Naive thymus-derived CD4-positive, alpha-beta T cell (primary cell): ENCODE data around the gene OTOL1. TPM values are rescaled to one million over a fixed set of nuclear protein-coding genes. Genes with fewer than 3 reads are reported as not detected.
"Not testable (repeated sequence)": the region's sequence is repeated elsewhere in the genome, so short reads cannot be mapped to it uniquely, and the experiment has no call there.

Source experiments
- ATAC-seq: fragments of 150-1000 bp; cut with Tn5 transposase; 2 replicates; pipeline ENCODE4 v1.10.0; 2021; ENCODE audit warnings: mild to moderate bottlenecking, moderate library complexity
- CTCF ChIA-PET: fragments of 350-600 bp; sonication (Branson Sonifier 250); formaldehyde crosslinking; loops from one replicate; lab custom pipeline; 2021; ENCODE audit warnings: antibody characterized with exemption; lab: Charles Lee
- POLR2A ChIA-PET: fragments of 350-600 bp; sonication (Branson Sonifier 250); formaldehyde crosslinking; loops from one replicate; lab custom pipeline; 2021; ENCODE audit warnings: antibody characterized with exemption, inconsistent platforms; lab: Charles Lee
- DNase-seq, 9 donors: peaks; one replicate each; pipeline versions ENCODE4 v3.0.0 to v3.0.0-alpha.2; 2020 to 2022; ENCODE audit warnings: mixed read lengths in 1 of 9
- H3K27ac ChIP-seq: one replicate; pipeline ENCODE4 v1.7.0; 2013; ENCODE audit warnings: mild to moderate bottlenecking, low read depth, low read length, moderate library complexity
- H3K27me3 ChIP-seq, 2 donors: one replicate each; pipeline ENCODE4 v1.7.0; 2013; ENCODE audit warnings: low read length in 2 of 2, mild to moderate bottlenecking in 2 of 2, moderate library complexity in 2 of 2; ENCODE audit not compliant: control insufficient read depth in 2 of 2, insufficient read depth in 2 of 2
- H3K36me3 ChIP-seq, 3 experiments: 1 replicate in 2 of 3; 2 replicates in 1 of 3; pipeline ENCODE4 v1.7.0; 2013; ENCODE audit warnings: low read length in 3 of 3, mild to moderate bottlenecking in 3 of 3, moderate library complexity in 1 of 3; ENCODE audit not compliant: insufficient read depth in 3 of 3, control insufficient read depth in 2 of 3
- H3K4me1 ChIP-seq, 2 donors: one replicate each; pipeline ENCODE4 v1.7.0; 2013; ENCODE audit warnings: low read length in 2 of 2, mild to moderate bottlenecking in 2 of 2, moderate library complexity in 1 of 2; ENCODE audit not compliant: control insufficient read depth in 2 of 2, insufficient read depth in 2 of 2
- H3K4me3 ChIP-seq: 2 replicates; pipeline ENCODE4 v1.7.0; 2013; ENCODE audit warnings: mild to moderate bottlenecking, low read length
- H3K9me3 ChIP-seq, 3 experiments: 1 replicate in 2 of 3; 2 replicates in 1 of 3; pipeline ENCODE4 v1.7.0; 2013; ENCODE audit warnings: low read length in 3 of 3; ENCODE audit not compliant: control insufficient read depth in 2 of 3
- H3K27ac Mint-ChIP-seq, 9 donors: one replicate each; pipeline ENCODE4 v1.8.0; 2020 to 2022; ENCODE audit warnings: mixed read lengths in 9 of 9, mild to moderate bottlenecking in 8 of 9, moderate library complexity in 5 of 9, inconsistent platforms in 2 of 9
- H3K27me3 Mint-ChIP-seq, 5 donors: one replicate each; pipeline ENCODE4 v1.8.0; 2021 to 2022; ENCODE audit warnings: mixed read lengths in 5 of 5, mild to moderate bottlenecking in 1 of 5
- H3K36me3 Mint-ChIP-seq, 5 donors: one replicate each; pipeline ENCODE4 v1.8.0; 2020 to 2022; ENCODE audit warnings: mixed read lengths in 5 of 5, mild to moderate bottlenecking in 3 of 5, inconsistent platforms in 1 of 5
- H3K4me1 Mint-ChIP-seq, 7 donors: one replicate each; pipeline ENCODE4 v1.8.0; 2020 to 2022; ENCODE audit warnings: mixed read lengths in 7 of 7, mild to moderate bottlenecking in 3 of 7, inconsistent platforms in 1 of 7
- H3K4me3 Mint-ChIP-seq, 10 donors: one replicate each; pipeline ENCODE4 v1.8.0; 2020 to 2022; ENCODE audit warnings: mild to moderate bottlenecking in 10 of 10, mixed read lengths in 10 of 10, moderate library complexity in 6 of 10, inconsistent platforms in 2 of 10
- H3K9me3 Mint-ChIP-seq, 11 donors: one replicate each; pipeline ENCODE4 v1.8.0; 2020 to 2022; ENCODE audit warnings: mixed read lengths in 11 of 11, mild to moderate bottlenecking in 4 of 11, inconsistent platforms in 1 of 11, moderate library complexity in 1 of 11
- intact Hi-C, 2 donors: fragments of 100-400 bp; cut with micrococcal nuclease; formaldehyde crosslinking; loops; one replicate each; pipeline ENCODE4 v1.15.1; 2023
- polyA plus RNA-seq, 2 donors: library from polyadenylated mRNA; unstranded; fragments of 300-500 nt; fragmentation: Illumina TruSeq; gene quantifications; one replicate each; pipeline ENCODE4 v1.2.3, GENCODE V29; 2021
- total RNA-seq, 6 experiments: library from RNA in 5 of 6; stranded (reverse) in 5 of 6; gene quantifications; 1 replicate in 5 of 6; 2 replicates in 1 of 6; pipeline ENCODE4 v1.2.3 and lab custom pipeline; 2021 to 2026

OTOL1 gene
- total and polyA plus RNA-seq, 7 experiments from 2014 or later = not detected

DNA sequence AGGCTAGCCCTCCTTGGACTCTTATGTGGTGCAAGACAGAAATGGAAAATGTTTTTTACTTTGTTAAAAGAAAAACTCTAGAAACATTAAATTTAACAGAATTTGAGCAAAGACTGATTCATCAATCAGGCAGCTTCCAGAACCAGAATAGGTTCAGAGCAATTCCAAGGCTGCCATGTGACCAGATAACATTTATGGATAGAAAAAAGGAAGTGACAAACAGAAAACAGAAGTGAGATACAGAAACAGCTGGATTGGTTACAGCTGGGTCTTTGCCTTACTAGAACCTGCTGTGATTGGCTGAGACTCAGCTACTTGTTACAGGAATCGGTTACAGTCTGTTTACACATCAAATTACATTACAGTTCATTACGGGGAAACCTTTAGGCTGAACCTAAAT is 22.5 kb upstream of the OTOL1 start:
- CTCF ChIA-PET = no interaction called here

GRCh38 chr3:161474741-161475140 is 21.9 kb upstream of the OTOL1 start:
- DNase-seq (no peak), ATAC-seq (no peak)
- Mint-ChIP-seq H3K27me3 (peaks cover 4 to 18% (median 12%) of the 10 kb centered on the region in 5 donors), H3K4me1 (peaks cover 0 to 2% (median 0%) of the 10 kb centered on the region in 7 donors), H3K9me3 (no peaks in the 10 kb centered on the region), H3K4me3 (no peak overlapping the region), H3K27ac (no peak overlapping the region), H3K36me3 (no peaks in the 10 kb centered on the region)
- intact Hi-C loops = no loop called here
- Histone ChIP-seq H3K36me3 (no peaks in the 10 kb centered on the region), H3K9me3 (no peaks in the 10 kb centered on the region), H3K27me3 (no peaks in the 10 kb centered on the region), H3K4me3 (no peak overlapping the region), H3K27ac (no peak overlapping the region), H3K4me1 (no peaks in the 10 kb centered on the region)
- CTCF ChIA-PET = no interaction called here
- POLR2A ChIA-PET = no interaction called here

More for the DNA sequence above, 22.5 kb upstream of the OTOL1 start:
- Mint-ChIP-seq H3K9me3 (no peaks in the 10 kb centered on the region), H3K36me3 (no peaks in the 10 kb centered on the region), H3K27ac (no peak overlapping the region), H3K4me1 (no peaks in the 10 kb centered on the region), H3K27me3 (peaks cover 0 to 17% (median 13%) of the 10 kb centered on the region in 5 donors), H3K4me3 (no peak overlapping the region)
- Histone ChIP-seq H3K27me3 (no peaks in the 10 kb centered on the region), H3K9me3 (no peaks in the 10 kb centered on the region), H3K4me1 (no peaks in the 10 kb centered on the region), H3K4me3 (no peak overlapping the region), H3K36me3 (no peaks in the 10 kb centered on the region), H3K27ac (no peak overlapping the region)
- DNase-seq = no peak
- POLR2A ChIA-PET = no interaction called here
- ATAC-seq = no peak
- intact Hi-C loops = no loop called here

DNA sequence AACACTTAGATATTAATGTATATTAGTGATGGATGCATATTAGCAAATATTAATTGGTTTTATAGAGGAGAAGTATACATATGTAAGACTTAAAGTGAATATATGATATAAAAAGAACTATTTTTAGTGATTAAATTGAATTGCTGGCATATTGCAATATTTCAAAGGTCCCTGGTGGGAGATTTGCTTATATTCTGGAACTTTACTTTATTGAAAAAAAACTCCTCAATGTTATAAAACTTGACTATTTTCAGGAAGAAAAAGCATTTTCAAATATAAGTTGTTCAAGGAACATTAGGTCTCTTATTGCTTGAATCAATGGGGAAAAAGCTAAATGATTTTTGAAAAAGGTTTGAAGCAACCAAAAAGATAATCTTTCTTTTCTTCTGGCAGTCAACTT is 21.4 kb upstream of the OTOL1 start:
- Histone ChIP-seq H3K36me3 (no peaks in the 10 kb centered on the region), H3K4me3 (no peak overlapping the region), H3K27ac (no peak overlapping the region), H3K9me3 (no peaks in the 10 kb centered on the region), H3K4me1 (no peaks in the 10 kb centered on the region), H3K27me3 (no peaks in the 10 kb centered on the region)
- peaks cover 3 to 19% (median 8%) of the 10 kb centered on the region in 5 donors for H3K27me3 Mint-ChIP-seq
- CTCF ChIA-PET = no interaction called here
- POLR2A ChIA-PET = no interaction called here
- H3K27ac Mint-ChIP-seq = no peak overlapping the region
- H3K4me3 Mint-ChIP-seq = no peak overlapping the region
- no peaks in the 10 kb centered on the region for H3K9me3 Mint-ChIP-seq
- peaks cover 0 to 3% (median 0%) of the 10 kb centered on the region in 7 donors for H3K4me1 Mint-ChIP-seq
- no peak for DNase-seq
- intact Hi-C loops = no loop called here
- no peak for ATAC-seq
- no peaks in the 10 kb centered on the region for H3K36me3 Mint-ChIP-seq

DNA sequence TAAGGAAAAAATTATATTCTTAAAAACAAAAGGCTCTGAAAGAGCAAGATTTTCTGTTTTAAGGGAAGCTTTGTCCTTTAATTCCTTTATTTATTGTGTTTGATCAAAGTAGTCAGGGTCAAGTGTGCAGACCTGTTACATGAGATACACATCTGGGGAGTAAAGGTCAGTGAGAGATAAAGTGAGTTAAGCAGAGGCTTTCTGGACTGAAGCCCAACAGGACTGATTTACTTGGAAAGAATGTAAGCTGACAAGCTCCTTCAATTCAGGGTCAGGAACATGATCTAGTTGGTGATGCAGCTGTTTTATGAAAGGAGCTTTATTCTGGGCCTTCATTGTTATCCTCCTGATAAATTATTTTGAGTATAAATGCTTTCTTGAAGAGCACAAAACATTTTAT is 20.7 kb upstream of the OTOL1 start:
- POLR2A ChIA-PET = no interaction called here
- H3K36me3 Mint-ChIP-seq = no peaks in the 10 kb centered on the region

GRCh38 chr3:161484226-161484625 is 12.4 kb upstream of the OTOL1 start:
- Histone ChIP-seq H3K4me3 (no peak overlapping the region), H3K4me1 (no peaks in the 10 kb centered on the region), H3K36me3 (no peaks in the 10 kb centered on the region), H3K9me3 (no peaks in the 10 kb centered on the region), H3K27me3 (no peaks in the 10 kb centered on the region), H3K27ac (no peak overlapping the region)
- no peak for DNase-seq
- Mint-ChIP-seq H3K27me3 (peaks cover 5 to 57% (median 31%) of the 10 kb centered on the region in 5 donors), H3K4me3 (no peak overlapping the region), H3K27ac (no peak overlapping the region), H3K36me3 (no peaks in the 10 kb centered on the region), H3K9me3 (no peaks in the 10 kb centered on the region), H3K4me1 (peaks cover 0 to 3% (median 0%) of the 10 kb centered on the region in 7 donors)
- no peak for ATAC-seq
- ChIA-PET POLR2A (no interaction called here), CTCF (no interaction called here)
- intact Hi-C loops = no loop called here

More for the DNA sequence above, 20.7 kb upstream of the OTOL1 start:
- CTCF ChIA-PET = no interaction called here
- Histone ChIP-seq H3K4me3 (no peak overlapping the region), H3K36me3 (no peaks in the 10 kb centered on the region), H3K4me1 (no peaks in the 10 kb centered on the region), H3K27me3 (no peaks in the 10 kb centered on the region), H3K9me3 (no peaks in the 10 kb centered on the region), H3K27ac (no peak overlapping the region)
- Mint-ChIP-seq H3K4me1 (peaks cover 0 to 3% (median 0%) of the 10 kb centered on the region in 7 donors), H3K4me3 (no peak overlapping the region), H3K27ac (no peak overlapping the region), H3K9me3 (no peaks in the 10 kb centered on the region), H3K27me3 (peaks cover 0 to 18% (median 5%) of the 10 kb centered on the region in 5 donors)
- DNase-seq (no peak), ATAC-seq (no peak)
- intact Hi-C loops = no loop called here

DNA sequence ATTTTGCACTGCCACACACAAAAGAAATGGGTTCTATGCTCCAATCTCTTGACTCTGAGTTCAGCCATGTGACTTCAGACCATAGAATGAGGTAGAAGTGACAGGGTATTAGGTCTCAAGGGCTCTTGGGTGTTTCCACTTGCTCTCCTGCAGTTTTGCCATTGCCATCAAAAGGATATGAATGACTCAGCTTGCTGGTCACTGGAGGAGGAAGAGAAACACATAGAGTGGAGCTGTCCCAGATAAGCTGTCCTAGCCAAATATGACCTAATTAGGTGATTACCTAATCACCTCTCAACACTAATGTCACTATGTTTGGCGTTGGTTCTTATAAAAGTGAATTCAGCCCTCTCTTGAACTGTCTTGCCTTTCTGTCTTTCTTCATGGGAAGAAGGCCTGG is 8.3 kb upstream of the OTOL1 start:
- H3K27me3 Mint-ChIP-seq = peaks cover 5 to 43% (median 20%) of the 10 kb centered on the region in 5 donors
- H3K27ac ChIP-seq, H3K36me3 Mint-ChIP-seq, POLR2A ChIA-PET, H3K4me1 Mint-ChIP-seq, H3K4me3 Mint-ChIP-seq, H3K9me3 ChIP-seq, H3K4me1 ChIP-seq, DNase-seq, H3K27me3 ChIP-seq, H3K27ac Mint-ChIP-seq, H3K9me3 Mint-ChIP-seq, CTCF ChIA-PET, H3K36me3 ChIP-seq, H3K4me3 ChIP-seq, intact Hi-C loops: not testable (repeated sequence)
- ATAC-seq = peak; percentile 32

- H3K4me3 ChIP-seq = no peak overlapping the region
- peaks cover 5 to 44% (median 24%) of the 10 kb centered on the region in 5 donors for H3K27me3 Mint-ChIP-seq
- no peak overlapping the region for H3K4me3 Mint-ChIP-seq
- POLR2A ChIA-PET = no interaction called here
- H3K36me3 ChIP-seq = no peaks in the 10 kb centered on the region
- peaks cover 0 to 6% (median 0%) of the 10 kb centered on the region in 11 donors for H3K9me3 Mint-ChIP-seq
- H3K36me3 Mint-ChIP-seq = peaks cover 0 to 2% (median 0%) of the 10 kb centered on the region in 5 donors
- no peaks in the 10 kb centered on the region for H3K4me1 ChIP-seq
- no peak for DNase-seq
- peak; percentile 57 for ATAC-seq
- intact Hi-C loops = no loop called here
- no peaks in the 10 kb centered on the region for H3K27me3 ChIP-seq
- no peaks in the 10 kb centered on the region for H3K4me1 Mint-ChIP-seq
- no peak overlapping the region for H3K27ac Mint-ChIP-seq
- CTCF ChIA-PET = no interaction called here
- no peaks in the 10 kb centered on the region for H3K9me3 ChIP-seq
- no peak overlapping the region for H3K27ac ChIP-seq
Measured at GRCh38 chr3:161489395-161489794, 7.2 kb upstream of the OTOL1 start.
